Activated T-cell treated with anti-CD3 and anti-CD28 coated beads, Interleukin-2, amount 50 U/mL, for 72 hours (primary cell): Measurements from ENCODE around the gene EXOC6. TPM values are rescaled to one million over a fixed set of nuclear protein-coding genes. Genes with fewer than 3 reads are reported as not detected.

Experiments used
- ATAC-seq, 2 donors: fragments of 150-1000 bp; cut with Tn5 transposase; replicated peaks in 1 of 2; 2 replicates each; pipeline ENCODE4 v1.10.0; 2021; ENCODE audit warnings: moderate library complexity in 2 of 2, mild to moderate bottlenecking in 1 of 2
- DNase-seq, 2 donors: peaks; one replicate each; pipeline ENCODE4 v3.0.0; 2021 to 2022; ENCODE audit warnings: mixed read lengths in 1 of 2
- H3K27ac Mint-ChIP-seq: one replicate; pipeline ENCODE4 v1.8.0; 2022; ENCODE audit warnings: mild to moderate bottlenecking, moderate library complexity, mixed read lengths
- H3K27me3 Mint-ChIP-seq: one replicate; pipeline ENCODE4 v1.8.0; 2022; ENCODE audit warnings: low read depth, mixed read lengths
- H3K36me3 Mint-ChIP-seq, 2 donors: one replicate each; pipeline ENCODE4 v1.8.0; 2022; ENCODE audit warnings: mixed read lengths in 2 of 2, mild to moderate bottlenecking in 1 of 2; ENCODE audit not compliant: insufficient read depth in 2 of 2
- H3K4me1 Mint-ChIP-seq: one replicate; pipeline ENCODE4 v1.8.0; 2022; ENCODE audit warnings: low read depth, mixed read lengths
- H3K4me3 Mint-ChIP-seq, 2 donors: one replicate each; pipeline ENCODE4 v1.8.0; 2022; ENCODE audit warnings: mild to moderate bottlenecking in 2 of 2, mixed read lengths in 2 of 2, moderate library complexity in 2 of 2
- H3K9me3 Mint-ChIP-seq, 2 donors: one replicate each; pipeline ENCODE4 v1.8.0; 2022; ENCODE audit warnings: mixed read lengths in 2 of 2
- total RNA-seq, 2 donors: library from RNA; stranded (reverse); gene quantifications; one replicate each; pipeline ENCODE4 v1.2.3, GENCODE V29; 2022

EXOC6 gene
- total RNA-seq, 2 donors from 2014 or later: 9.2 to 12.6 TPM

GRCh38 chr10:93032809-93033137 lies 184.5 kb downstream of the EXOC6 start:
- no peaks in the 10 kb centered on the region for H3K9me3 Mint-ChIP-seq
- no peaks in the 10 kb centered on the region for H3K4me1 Mint-ChIP-seq
- H3K27ac Mint-ChIP-seq: no peak overlapping the region
- no peak for DNase-seq
- no peaks in the 10 kb centered on the region for H3K36me3 Mint-ChIP-seq
- no peaks in the 10 kb centered on the region for H3K27me3 Mint-ChIP-seq
- ATAC-seq: no peak
- no peak overlapping the region for H3K4me3 Mint-ChIP-seq

GRCh38 chr10:93034426-93034825 lies 186.1 kb downstream of the EXOC6 start:
- Mint-ChIP-seq H3K36me3 (no peaks in the 10 kb centered on the region), H3K27ac (no peak overlapping the region)

GRCh38 chr10:93039110-93039509 lies 190.8 kb downstream of the EXOC6 start:
- Mint-ChIP-seq H3K27me3 (no peaks in the 10 kb centered on the region), H3K4me1 (no peaks in the 10 kb centered on the region)
- no peak for ATAC-seq

More at GRCh38 chr10:93034426-93034825, 186.1 kb downstream of the EXOC6 start:
- H3K4me1 Mint-ChIP-seq: no peaks in the 10 kb centered on the region
- H3K27me3 Mint-ChIP-seq: no peaks in the 10 kb centered on the region
- ATAC-seq (no peak), DNase-seq (no peak)
- H3K9me3 Mint-ChIP-seq: no peaks in the 10 kb centered on the region
- no peak overlapping the region for H3K4me3 Mint-ChIP-seq

DNA sequence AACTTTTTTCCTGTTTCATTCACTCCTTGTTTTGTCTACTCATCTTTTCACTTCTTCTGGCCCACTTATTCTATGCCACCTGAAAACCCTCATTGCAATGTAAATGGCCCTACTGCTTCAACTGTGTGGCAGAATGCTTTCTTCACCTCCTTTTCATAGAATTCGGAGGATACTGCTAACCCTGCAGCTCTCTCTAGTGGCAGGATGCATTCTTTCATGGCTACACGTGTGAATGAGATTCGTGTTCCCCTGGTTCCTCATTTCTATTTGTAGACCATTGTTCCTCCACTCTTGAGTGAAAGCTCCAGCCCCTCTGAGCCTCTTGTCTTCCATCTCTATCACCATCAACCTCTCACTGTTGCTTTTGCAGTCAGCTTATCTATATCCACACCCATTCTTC lies 191.4 kb downstream of the EXOC6 start:
- H3K4me1 Mint-ChIP-seq: no peaks in the 10 kb centered on the region
- no peak for DNase-seq

More at GRCh38 chr10:93039110-93039509, 190.8 kb downstream of the EXOC6 start:
- Mint-ChIP-seq H3K9me3 (no peaks in the 10 kb centered on the region), H3K27ac (no peak overlapping the region), H3K36me3 (no peaks in the 10 kb centered on the region), H3K4me3 (no peak overlapping the region)
- no peak for DNase-seq

GRCh38 chr10:93054486-93054885 lies 206.2 kb downstream of the EXOC6 start:
- Mint-ChIP-seq H3K4me1 (no peaks in the 10 kb centered on the region), H3K27me3 (peaks cover 4% of the 10 kb centered on the region), H3K36me3 (no peaks in the 10 kb centered on the region), H3K4me3 (no peak overlapping the region), H3K27ac (no peak overlapping the region), H3K9me3 (no peaks in the 10 kb centered on the region)
- DNase-seq (no peak), ATAC-seq (no peak)

More for the DNA sequence above, 191.4 kb downstream of the EXOC6 start:
- ATAC-seq: no peak
- Mint-ChIP-seq H3K27me3 (no peaks in the 10 kb centered on the region), H3K36me3 (no peaks in the 10 kb centered on the region), H3K9me3 (no peaks in the 10 kb centered on the region), H3K4me3 (no peak overlapping the region), H3K27ac (no peak overlapping the region)

DNA sequence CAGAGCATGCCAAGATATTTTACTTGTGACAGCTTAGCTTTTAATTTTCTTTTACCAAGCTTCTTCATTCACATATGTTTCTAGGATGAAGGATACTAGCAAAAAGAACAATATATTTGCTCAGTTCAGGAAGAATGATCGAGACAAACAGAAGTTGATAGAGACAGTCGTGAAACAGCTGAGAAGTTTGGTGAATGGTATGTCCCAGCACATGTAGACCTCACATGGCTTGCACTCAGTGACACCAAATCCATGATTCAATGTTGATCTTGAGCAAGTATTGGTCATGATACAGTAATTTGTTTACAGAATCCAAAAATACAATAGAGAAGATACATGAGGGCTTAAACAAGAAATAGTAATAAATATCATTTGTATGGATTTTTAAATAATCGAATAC lies 209.8 kb downstream of the EXOC6 start:
- peaks cover 13% of the 10 kb centered on the region for H3K4me1 Mint-ChIP-seq
- ATAC-seq: no peak
- H3K27ac Mint-ChIP-seq: no peak overlapping the region
- H3K9me3 Mint-ChIP-seq: no peaks in the 10 kb centered on the region
- peaks cover 0 to 2% of the 10 kb centered on the region in 2 donors for H3K36me3 Mint-ChIP-seq
- H3K27me3 Mint-ChIP-seq: peaks cover 24% of the 10 kb centered on the region
- no peak overlapping the region for H3K4me3 Mint-ChIP-seq
- no peak for DNase-seq

- peaks cover 43% of the 10 kb centered on the region for H3K27me3 Mint-ChIP-seq
Measured at GRCh38 chr10:93059975-93060886, 211.9 kb downstream of the EXOC6 start, which contains the start of gene CYP26C1. Gene CYP26C1 (plus strand): TSS chr10:93060798. CDS start chr10:93061264, 466 bp downstream.

DNA sequence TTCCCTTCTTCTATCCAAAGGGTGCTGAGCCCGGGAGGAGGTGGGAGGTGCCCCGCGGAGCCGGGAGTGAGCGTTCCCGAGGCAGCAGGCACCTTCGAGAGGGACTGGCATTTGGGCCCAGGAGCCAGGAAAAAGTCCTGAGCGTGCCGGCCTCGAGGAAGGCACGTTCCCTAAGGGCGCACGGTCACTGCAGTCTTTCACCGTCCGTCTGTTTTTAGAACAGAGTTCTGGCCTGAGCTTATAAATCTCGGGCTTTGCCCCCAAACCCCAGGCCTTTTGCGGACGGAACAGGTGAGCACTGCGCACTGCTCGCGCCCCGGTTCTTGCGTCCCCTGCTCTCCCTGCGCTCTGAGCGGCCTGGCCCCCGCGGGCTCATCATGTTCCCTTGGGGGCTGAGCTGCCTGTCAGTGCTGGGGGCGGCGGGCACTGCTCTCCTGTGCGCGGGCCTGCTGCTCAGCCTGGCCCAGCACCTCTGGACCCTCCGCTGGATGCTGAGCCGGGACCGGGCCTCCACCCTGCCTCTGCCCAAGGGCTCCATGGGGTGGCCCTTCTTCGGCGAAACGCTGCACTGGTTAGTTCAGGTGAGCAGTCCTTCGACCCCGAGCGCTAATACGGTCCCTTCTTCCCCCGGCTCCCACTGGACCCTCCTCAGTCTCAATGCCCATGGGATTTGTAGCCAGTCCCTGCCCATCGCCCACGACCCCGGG lies 212.7 kb downstream of the EXOC6 start:
- no peaks in the 10 kb centered on the region for H3K9me3 Mint-ChIP-seq
- H3K27me3 Mint-ChIP-seq: peaks cover 48% of the 10 kb centered on the region

More at GRCh38 chr10:93059975-93060886, 211.9 kb downstream of the EXOC6 start, which contains the start of gene CYP26C1:
- Mint-ChIP-seq H3K4me1 (peaks cover 13% of the 10 kb centered on the region), H3K4me3 (peak within 1 kb of the TSS; percentile 79 to 82), H3K27ac (no peak within 1 kb of the TSS), H3K9me3 (no peaks in the 10 kb centered on the region), H3K36me3 (peaks cover 0 to 2% of the 10 kb centered on the region in 2 donors)
- DNase-seq (no peak), ATAC-seq (no peak)

DNA sequence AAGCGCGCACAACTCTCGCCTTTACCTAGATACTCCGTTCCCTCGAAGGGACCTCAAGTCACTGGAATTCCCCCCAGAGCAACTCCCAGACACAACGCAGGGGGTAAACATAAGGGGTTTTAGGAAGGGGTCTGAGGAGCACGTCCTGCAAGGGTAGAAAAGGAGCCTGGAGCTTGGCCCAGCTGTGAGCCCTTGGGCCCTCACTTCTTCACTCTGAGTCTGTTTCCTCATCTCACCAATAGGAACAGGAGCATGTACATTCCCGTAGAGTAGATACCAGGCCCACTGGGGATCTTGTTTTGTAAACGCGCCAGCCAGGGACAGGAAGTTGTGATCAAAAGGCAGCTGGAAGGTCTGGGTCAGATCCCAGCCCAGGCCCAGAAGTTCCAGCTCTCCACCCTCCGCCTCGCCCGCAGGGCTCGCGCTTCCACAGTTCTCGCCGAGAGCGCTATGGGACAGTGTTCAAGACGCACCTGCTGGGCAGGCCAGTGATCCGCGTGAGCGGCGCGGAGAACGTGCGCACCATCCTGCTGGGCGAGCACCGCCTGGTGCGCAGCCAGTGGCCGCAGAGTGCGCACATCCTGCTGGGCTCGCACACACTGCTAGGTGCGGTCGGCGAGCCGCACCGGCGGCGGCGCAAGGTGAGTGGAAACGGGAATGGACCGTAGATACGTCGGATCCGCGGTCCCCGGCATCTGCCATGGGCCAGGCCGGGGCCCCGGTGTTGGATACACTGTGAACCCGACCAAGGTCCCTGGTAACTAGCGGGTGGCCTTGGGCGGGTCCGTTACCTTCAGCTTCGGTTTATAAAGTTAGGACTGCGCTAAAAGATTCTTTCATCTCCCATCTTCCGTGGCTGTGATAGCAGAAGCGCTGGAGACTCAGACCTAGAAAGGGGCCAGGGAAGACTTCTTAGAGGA lies 213.5 kb downstream of the EXOC6 start:
- peak overlapping the region; percentile 79 to 82 for H3K4me3 Mint-ChIP-seq
- H3K27ac Mint-ChIP-seq: no peak overlapping the region

More for the DNA sequence above, 212.7 kb downstream of the EXOC6 start:
- Mint-ChIP-seq H3K4me3 (peak overlapping the region in 1 of 2 donors; percentile 82), H3K27ac (no peak overlapping the region), H3K36me3 (peaks cover 0 to 2% of the 10 kb centered on the region in 2 donors), H3K4me1 (peaks cover 13% of the 10 kb centered on the region)
- ATAC-seq (no peak), DNase-seq (no peak)

DNA sequence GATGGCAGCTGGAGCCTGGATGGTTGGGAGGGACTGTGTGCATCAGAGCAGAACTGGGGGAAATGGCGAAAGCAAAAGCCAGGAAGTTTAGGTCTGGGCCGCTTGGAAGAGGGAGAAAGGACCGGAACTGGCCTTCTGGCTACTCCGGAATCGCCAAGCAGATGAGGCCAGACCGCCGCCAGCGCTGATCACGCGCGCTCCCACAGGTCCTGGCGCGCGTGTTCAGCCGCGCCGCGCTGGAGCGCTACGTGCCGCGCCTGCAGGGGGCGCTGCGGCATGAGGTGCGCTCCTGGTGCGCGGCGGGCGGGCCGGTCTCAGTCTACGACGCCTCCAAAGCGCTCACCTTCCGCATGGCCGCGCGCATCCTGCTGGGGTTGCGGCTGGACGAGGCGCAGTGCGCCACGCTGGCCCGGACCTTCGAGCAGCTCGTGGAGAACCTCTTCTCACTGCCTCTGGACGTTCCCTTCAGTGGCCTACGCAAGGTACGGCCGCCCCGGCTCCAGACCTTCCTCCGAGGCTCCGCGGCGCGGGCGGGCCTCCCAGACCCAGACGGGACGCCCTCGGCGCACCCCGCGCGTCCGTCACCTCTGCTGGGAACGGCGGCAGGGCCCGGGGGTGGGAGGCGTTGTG lies 214.3 kb downstream of the EXOC6 start:
- peaks cover 0 to 2% of the 10 kb centered on the region in 2 donors for H3K36me3 Mint-ChIP-seq
- no peaks in the 10 kb centered on the region for H3K9me3 Mint-ChIP-seq
- peak overlapping the region; percentile 79 to 82 for H3K4me3 Mint-ChIP-seq
- DNase-seq: peak; percentile 75 to 80
- peaks cover 61% of the 10 kb centered on the region for H3K27me3 Mint-ChIP-seq
- no peak overlapping the region for H3K27ac Mint-ChIP-seq
- H3K4me1 Mint-ChIP-seq: peaks cover 13% of the 10 kb centered on the region
- ATAC-seq: peak; percentile 89 to 91

More for the DNA sequence above, 213.5 kb downstream of the EXOC6 start:
- peak; percentile 52 to 53 for ATAC-seq
- H3K27me3 Mint-ChIP-seq: peaks cover 54% of the 10 kb centered on the region
- H3K36me3 Mint-ChIP-seq: peaks cover 0 to 2% of the 10 kb centered on the region in 2 donors
- peaks cover 13% of the 10 kb centered on the region for H3K4me1 Mint-ChIP-seq
- no peak for DNase-seq
- no peaks in the 10 kb centered on the region for H3K9me3 Mint-ChIP-seq

DNA sequence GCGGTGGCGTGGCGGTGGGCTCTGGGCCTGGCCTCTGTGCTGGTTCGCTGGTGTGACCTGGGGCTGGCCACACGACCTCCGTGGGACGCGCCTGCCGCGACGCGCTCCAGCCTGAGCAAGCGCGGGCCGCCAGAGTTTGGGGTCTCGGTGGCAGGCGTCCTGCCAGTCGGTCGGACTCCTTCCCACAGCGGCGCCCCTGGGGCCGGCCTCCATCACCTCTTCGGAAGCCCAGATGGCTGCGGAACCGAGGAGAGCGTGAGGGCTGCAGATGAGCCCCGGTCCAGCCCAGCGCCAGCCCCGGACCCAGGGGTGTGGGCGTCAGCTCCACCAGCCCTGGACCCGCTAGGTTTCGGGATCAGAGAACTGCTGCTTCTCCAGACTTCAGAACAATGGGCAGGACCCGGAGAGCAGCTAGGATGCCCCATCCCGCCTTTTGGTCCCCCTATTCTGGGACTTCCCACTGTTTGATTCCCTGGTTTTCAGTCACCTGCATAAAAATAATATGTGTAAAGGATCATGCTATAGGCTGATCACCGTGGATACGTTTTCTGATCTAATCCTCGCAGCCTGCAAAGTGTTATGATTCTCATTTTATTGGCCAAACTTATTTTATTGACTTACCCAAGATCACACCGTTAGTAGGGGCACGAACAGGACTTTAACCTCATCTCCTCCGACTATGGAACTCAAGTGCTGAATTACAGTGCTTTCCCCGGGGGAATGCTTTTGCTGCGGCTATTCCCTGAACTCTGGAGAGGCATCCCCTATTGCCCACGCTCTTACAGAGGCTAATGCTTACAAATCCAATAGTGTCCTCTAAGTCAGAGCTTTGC lies 215.0 kb downstream of the EXOC6 start:
- peak overlapping the region; percentile 66 to 72 for H3K4me3 Mint-ChIP-seq
- no peak overlapping the region for H3K27ac Mint-ChIP-seq
- ATAC-seq (no peak), DNase-seq (no peak)
- H3K27me3 Mint-ChIP-seq: peaks cover 69% of the 10 kb centered on the region
- peaks cover 0 to 2% of the 10 kb centered on the region in 2 donors for H3K36me3 Mint-ChIP-seq
- H3K4me1 Mint-ChIP-seq: peaks cover 16% of the 10 kb centered on the region
- no peaks in the 10 kb centered on the region for H3K9me3 Mint-ChIP-seq
